Lower leg skin (tissue), 3 donors: Measurements from ENCODE around the gene ERN2.

Source experiments
- CTCF ChIP-seq, 3 donors: fragments of 450-650 bp; IDR thresholded peaks; one replicate each; pipeline ENCODE4 v1.5.1; 2016; ENCODE audit warnings: antibody characterized with exemption in 3 of 3, mild to moderate bottlenecking in 3 of 3, moderate library complexity in 2 of 3
- POLR2A ChIP-seq, 2 donors: fragments of 450-650 bp; IDR thresholded peaks; one replicate each; pipeline ENCODE4 v1.6.1; 2016 to 2017; ENCODE audit warnings: antibody characterized with exemption in 2 of 2, mild to moderate bottlenecking in 1 of 2, moderate library complexity in 1 of 2

GRCh38 chr16:23712976-23713375 is at the start of gene ERN2:
- TF ChIP-seq CTCF (IDR thresholded peaks at IDR 0.05) (no peak), POLR2A (IDR thresholded peaks at IDR 0.05) (no peak)
